Hematopoietic multipotent progenitor cell treated with erythropoietin and hydrocortisone succinate and interleukin-3 and kit ligand, for 8 days (in vitro differentiated cells): ENCODE measurements around the gene RNF130.
"Not testable (repeated sequence)": the region's sequence is repeated elsewhere in the genome, so short reads cannot be mapped to it uniquely, and the experiment has no call there.

Experiments
- DNase-seq: peaks from one replicate; pipeline ENCODE4 v3.0.0-alpha.2; 2015

Gene RNF130

GRCh38 chr5:180013678-180014077 is 57.9 kb downstream of the RNF130 start:
- peak; percentile 65 for DNase-seq

- no peak for DNase-seq
Measured at GRCh38 chr5:180012316-180012715, 59.2 kb downstream of the RNF130 start.

GRCh38 chr5:180010636-180011035 is 60.9 kb downstream of the RNF130 start:
- DNase-seq, result no peak

GRCh38 chr5:180009581-180009980 is 62.0 kb downstream of the RNF130 start:
- DNase-seq, result no peak

GRCh38 chr5:180008433-180008832 is 63.1 kb downstream of the RNF130 start:
- DNase-seq, result peak; percentile 23

GRCh38 chr5:180007582-180007981 is 64.0 kb downstream of the RNF130 start:
- peak; percentile 96 for DNase-seq

- peak; percentile 25 for DNase-seq
Measured at GRCh38 chr5:180006141-180006540, 65.4 kb downstream of the RNF130 start.

- no peak for DNase-seq
Measured at GRCh38 chr5:180003127-180003526, 68.4 kb downstream of the RNF130 start.

- no peak for DNase-seq
Measured at GRCh38 chr5:180001742-180002141, 69.8 kb downstream of the RNF130 start.

- DNase-seq, result no peak
Measured at GRCh38 chr5:180001136-180001535, 70.4 kb downstream of the RNF130 start.

- DNase-seq, result no peak
Measured at GRCh38 chr5:179998485-179998884, 73.1 kb downstream of the RNF130 start.

- peak; percentile 35 for DNase-seq
Measured at GRCh38 chr5:179994583-179995323, 76.8 kb downstream of the RNF130 start.

GRCh38 chr5:179992855-179993254 is 78.7 kb downstream of the RNF130 start:
- not testable (repeated sequence) for DNase-seq

GRCh38 chr5:179991106-179991505 is 80.5 kb downstream of the RNF130 start:
- no peak for DNase-seq

- not testable (repeated sequence) for DNase-seq
Measured at GRCh38 chr5:179990525-179990924, 81.0 kb downstream of the RNF130 start.

- DNase-seq, result peak; percentile 53
Measured at GRCh38 chr5:179986328-179986727, 85.2 kb downstream of the RNF130 start.

- peak; percentile 52 for DNase-seq
Measured at GRCh38 chr5:179981636-179982035, 89.9 kb downstream of the RNF130 start.

- DNase-seq, result no peak
Measured at GRCh38 chr5:179980767-179981166, 90.8 kb downstream of the RNF130 start.

- DNase-seq, result no peak
Measured at GRCh38 chr5:179978792-179979191, 92.8 kb downstream of the RNF130 start.

GRCh38 chr5:179975713-179976134 is 95.8 kb downstream of the RNF130 start:
- DNase-seq, result no peak

GRCh38 chr5:179974946-179975712 is 96.4 kb downstream of the RNF130 start:
- DNase-seq, result peak; percentile 63

GRCh38 chr5:179974246-179974945 is 97.2 kb downstream of the RNF130 start:
- DNase-seq, result no peak

GRCh38 chr5:179973391-179973790 is 98.2 kb downstream of the RNF130 start:
- no peak for DNase-seq

GRCh38 chr5:179969110-179969509 is 102.4 kb downstream of the RNF130 start:
- DNase-seq, result no peak
